HEK293 (cell line): ENCODE measurements around the gene EMSY.

Experiments used
- CTCF ChIA-PET: fragments of 350-600 bp; formaldehyde crosslinking; extraction: SDS; loops from one replicate; lab custom pipeline; 2021; ENCODE audit warnings: antibody characterized with exemption; lab: Yijun Ruan, JAX
- POLR2A ChIA-PET: fragments of 300-600 bp; formaldehyde crosslinking; extraction: SDS; loops from one replicate; lab custom pipeline; 2020; ENCODE audit warnings: antibody characterized with exemption, inconsistent platforms; lab: Yijun Ruan, JAX
- H3K27ac ChIP-seq: fragments of 200-500 bp; sonication (Bioruptor generic); 2 replicates; pipeline ENCODE4 v1.5.1; 2014; ENCODE audit warnings: low read depth, low read length, control low read depth, inconsistent platforms; ENCODE audit errors: extremely low read depth
- H3K36me3 ChIP-seq, 2 experiments: fragments of 200-500 bp in 1 of 2; sonication (Bioruptor generic) in 1 of 2; 1 replicate in 1 of 2; 2 replicates in 1 of 2; pipeline ENCODE4 v1.5.1; 2014 to 2017; ENCODE audit warnings: inconsistent platforms in 2 of 2, low read length in 2 of 2; ENCODE audit not compliant: control insufficient read depth in 2 of 2, insufficient read depth in 1 of 2
- H3K4me1 ChIP-seq: fragments of 200-500 bp; sonication (Bioruptor generic); 2 replicates; pipeline ENCODE4 v1.5.1; 2014; ENCODE audit warnings: mild to moderate bottlenecking, low read length, inconsistent platforms; ENCODE audit not compliant: control insufficient read depth, insufficient read depth
- H3K4me3 ChIP-seq: 2 replicates; pipeline ENCODE4 v1.5.1; 2011; ENCODE audit warnings: low read depth, mild to moderate bottlenecking, control low read depth, low read length, moderate library complexity
- H3K9me3 ChIP-seq: fragments of 200-500 bp; sonication (Bioruptor generic); 2 replicates; pipeline ENCODE4 v1.5.1; 2014; ENCODE audit warnings: low read depth, low read length, inconsistent platforms; ENCODE audit not compliant: control insufficient read depth, insufficient read depth
- KLF10 ChIP-seq: fragments of 450-650 bp; IDR thresholded peaks from 2 replicates; pipeline ENCODE4 v1.5.1; 2018; ENCODE audit warnings: missing biosample characterization, mild to moderate bottlenecking, missing genetic modification characterization
- TCF7L2 ChIP-seq: IDR thresholded peaks from 2 replicates; pipeline ENCODE4 v1.6.1; 2011; ENCODE audit warnings: low read depth, mild to moderate bottlenecking, inconsistent platforms, low read length, moderate library complexity, borderline replicate concordance
- ZBTB48 ChIP-seq: fragments of 450-650 bp; formaldehyde crosslinking; IDR thresholded peaks from 2 replicates; pipeline ENCODE4 v1.5.1; 2016; ENCODE audit warnings: missing biosample characterization, missing genetic modification characterization
- ZNF132 ChIP-seq: fragments of 450-650 bp; formaldehyde crosslinking; IDR thresholded peaks from 2 replicates; pipeline ENCODE4 v1.5.1; 2017; ENCODE audit warnings: missing biosample characterization, missing genetic modification characterization, borderline replicate concordance
- ZNF202 ChIP-seq: fragments of 450-650 bp; formaldehyde crosslinking; IDR thresholded peaks from 2 replicates; pipeline ENCODE4 v1.5.1; 2016; ENCODE audit warnings: missing biosample characterization, missing genetic modification characterization, borderline replicate concordance
- ZNF211 ChIP-seq: fragments of 450-650 bp; formaldehyde crosslinking; IDR thresholded peaks from 2 replicates; pipeline ENCODE4 v1.5.1; 2016; ENCODE audit warnings: low read depth, missing biosample characterization, missing genetic modification characterization
- ZNF292 ChIP-seq: fragments of 450-650 bp; formaldehyde crosslinking; IDR thresholded peaks from 2 replicates; pipeline ENCODE4 v1.5.1; 2016; ENCODE audit warnings: low read depth, missing biosample characterization, missing genetic modification characterization, borderline replicate concordance
- ZNF510 ChIP-seq: fragments of 450-650 bp; formaldehyde crosslinking; IDR thresholded peaks from 2 replicates; pipeline ENCODE4 v1.5.1; 2018; ENCODE audit warnings: mild to moderate bottlenecking, missing genetic modification characterization, missing biosample characterization; ENCODE audit not compliant: insufficient replicate concordance
- ZNF626 ChIP-seq: fragments of 450-650 bp; sonication (Bioruptor Pico); formaldehyde crosslinking; IDR thresholded peaks from 2 replicates; pipeline ENCODE4 v1.5.1; 2018; ENCODE audit warnings: missing biosample characterization, missing genetic modification characterization, inconsistent platforms
- ZNF629 ChIP-seq: fragments of 450-650 bp; formaldehyde crosslinking; IDR thresholded peaks from 2 replicates; pipeline ENCODE4 v1.5.1; 2017; ENCODE audit warnings: missing biosample characterization, missing genetic modification characterization
- ZNF660 ChIP-seq: fragments of 450-650 bp; IDR thresholded peaks from 2 replicates; pipeline ENCODE4 v1.5.1; 2018; ENCODE audit warnings: missing biosample characterization, mild to moderate bottlenecking, missing genetic modification characterization
- ZNF785 ChIP-seq: fragments of 450-650 bp; formaldehyde crosslinking; IDR thresholded peaks from 2 replicates; pipeline ENCODE4 v1.5.1; 2016; ENCODE audit warnings: missing biosample characterization, missing genetic modification characterization
- TF ChIP-seq, protein P1 (sequence below): IDR thresholded peaks from 2 replicates; pipeline ENCODE4 v1.6.1; 2011; ENCODE audit warnings: mild to moderate bottlenecking, low read depth, low read length, borderline replicate concordance
- TF ChIP-seq, protein P2 (sequence below): fragments of 450-650 bp; formaldehyde crosslinking; IDR thresholded peaks from 2 replicates; pipeline ENCODE4 v1.5.1; 2016; ENCODE audit warnings: missing biosample characterization, missing genetic modification characterization
- TF ChIP-seq, protein P3 (sequence below): fragments of 450-650 bp; formaldehyde crosslinking; IDR thresholded peaks from 2 replicates; pipeline ENCODE4 v1.5.1; 2016; ENCODE audit warnings: missing biosample characterization, missing genetic modification characterization
- TF ChIP-seq, protein P4 (sequence below): fragments of 450-650 bp; formaldehyde crosslinking; IDR thresholded peaks from 2 replicates; pipeline ENCODE4 v1.5.1; 2016; ENCODE audit warnings: missing biosample characterization, missing genetic modification characterization, borderline replicate concordance
- TF ChIP-seq, protein P5 (sequence below): fragments of 450-650 bp; formaldehyde crosslinking; IDR thresholded peaks from 2 replicates; pipeline ENCODE4 v1.5.1; 2016; ENCODE audit warnings: missing biosample characterization, missing genetic modification characterization

EMSY gene

DNA sequence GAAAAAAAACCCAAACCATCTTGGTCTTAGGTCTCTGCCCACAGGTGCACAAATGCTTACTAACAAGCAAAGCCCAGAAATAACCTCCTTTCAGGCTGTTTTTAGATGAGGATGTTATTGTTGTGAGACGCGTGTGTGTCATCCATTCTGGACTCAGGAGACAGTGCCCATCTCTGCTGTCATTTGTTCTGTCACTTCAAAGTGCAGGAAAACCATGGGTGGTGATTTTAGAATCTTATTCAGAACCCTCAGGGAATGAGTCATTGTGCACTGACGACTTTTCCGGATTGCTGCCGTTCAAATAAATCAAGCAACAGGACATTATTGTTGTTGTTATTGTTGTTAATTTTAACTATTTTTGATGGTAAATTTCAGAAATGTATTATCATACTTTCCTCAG lies 115.4 kb downstream of the EMSY start:
- H3K36me3 ChIP-seq, result no peaks in the 10 kb centered on the region
- no peak for TF ChIP-seq ZNF626 (tag by site-specific recombination)
- no peak for TF ChIP-seq ZNF629 (tag by site-specific recombination)
- TF ChIP-seq, protein P1, sequence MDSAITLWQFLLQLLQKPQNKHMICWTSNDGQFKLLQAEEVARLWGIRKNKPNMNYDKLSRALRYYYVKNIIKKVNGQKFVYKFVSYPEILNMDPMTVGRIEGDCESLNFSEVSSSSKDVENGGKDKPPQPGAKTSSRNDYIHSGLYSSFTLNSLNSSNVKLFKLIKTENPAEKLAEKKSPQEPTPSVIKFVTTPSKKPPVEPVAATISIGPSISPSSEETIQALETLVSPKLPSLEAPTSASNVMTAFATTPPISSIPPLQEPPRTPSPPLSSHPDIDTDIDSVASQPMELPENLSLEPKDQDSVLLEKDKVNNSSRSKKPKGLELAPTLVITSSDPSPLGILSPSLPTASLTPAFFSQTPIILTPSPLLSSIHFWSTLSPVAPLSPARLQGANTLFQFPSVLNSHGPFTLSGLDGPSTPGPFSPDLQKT, result no peak
- TF ChIP-seq, protein P2, sequence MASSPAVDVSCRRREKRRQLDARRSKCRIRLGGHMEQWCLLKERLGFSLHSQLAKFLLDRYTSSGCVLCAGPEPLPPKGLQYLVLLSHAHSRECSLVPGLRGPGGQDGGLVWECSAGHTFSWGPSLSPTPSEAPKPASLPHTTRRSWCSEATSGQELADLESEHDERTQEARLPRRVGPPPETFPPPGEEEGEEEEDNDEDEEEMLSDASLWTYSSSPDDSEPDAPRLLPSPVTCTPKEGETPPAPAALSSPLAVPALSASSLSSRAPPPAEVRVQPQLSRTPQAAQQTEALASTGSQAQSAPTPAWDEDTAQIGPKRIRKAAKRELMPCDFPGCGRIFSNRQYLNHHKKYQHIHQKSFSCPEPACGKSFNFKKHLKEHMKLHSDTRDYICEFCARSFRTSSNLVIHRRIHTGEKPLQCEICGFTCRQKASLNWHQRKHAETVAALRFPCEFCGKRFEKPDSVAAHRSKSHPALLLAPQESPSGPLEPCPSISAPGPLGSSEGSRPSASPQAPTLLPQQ (tag by site-specific recombination), result no peak
- TF ChIP-seq ZNF785 (tag by site-specific recombination), result no peak
- TF ChIP-seq, protein P3, sequence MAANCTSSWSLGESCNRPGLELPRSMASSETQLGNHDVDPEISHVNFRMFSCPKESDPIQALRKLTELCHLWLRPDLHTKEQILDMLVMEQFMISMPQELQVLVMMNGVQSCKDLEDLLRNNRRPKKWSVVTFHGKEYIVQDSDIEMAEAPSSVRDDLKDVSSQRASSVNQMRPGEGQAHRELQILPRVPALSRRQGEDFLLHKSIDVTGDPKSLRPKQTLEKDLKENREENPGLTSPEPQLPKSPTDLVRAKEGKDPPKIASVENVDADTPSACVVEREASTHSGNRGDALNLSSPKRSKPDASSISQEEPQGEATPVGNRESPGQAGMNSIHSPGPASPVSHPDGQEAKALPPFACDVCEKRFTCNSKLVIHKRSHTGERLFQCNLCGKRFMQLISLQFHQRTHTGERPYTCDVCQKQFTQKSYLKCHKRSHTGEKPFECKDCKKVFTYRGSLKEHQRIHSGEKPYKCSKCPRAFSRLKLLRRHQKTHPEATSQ (tag by site-specific recombination), result no peak
- TF ChIP-seq, protein P4, sequence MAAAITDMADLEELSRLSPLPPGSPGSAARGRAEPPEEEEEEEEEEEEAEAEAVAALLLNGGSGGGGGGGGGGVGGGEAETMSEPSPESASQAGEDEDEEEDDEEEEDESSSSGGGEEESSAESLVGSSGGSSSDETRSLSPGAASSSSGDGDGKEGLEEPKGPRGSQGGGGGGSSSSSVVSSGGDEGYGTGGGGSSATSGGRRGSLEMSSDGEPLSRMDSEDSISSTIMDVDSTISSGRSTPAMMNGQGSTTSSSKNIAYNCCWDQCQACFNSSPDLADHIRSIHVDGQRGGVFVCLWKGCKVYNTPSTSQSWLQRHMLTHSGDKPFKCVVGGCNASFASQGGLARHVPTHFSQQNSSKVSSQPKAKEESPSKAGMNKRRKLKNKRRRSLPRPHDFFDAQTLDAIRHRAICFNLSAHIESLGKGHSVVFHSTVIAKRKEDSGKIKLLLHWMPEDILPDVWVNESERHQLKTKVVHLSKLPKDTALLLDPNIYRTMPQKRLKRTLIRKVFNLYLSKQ (tag by site-specific recombination), result no peak
- TF ChIP-seq KLF10, result no peak
- no peak for TF ChIP-seq ZNF292 (tag by site-specific recombination)
- no peak for TF ChIP-seq ZBTB48 (tag by site-specific recombination)
- TF ChIP-seq, protein P5, sequence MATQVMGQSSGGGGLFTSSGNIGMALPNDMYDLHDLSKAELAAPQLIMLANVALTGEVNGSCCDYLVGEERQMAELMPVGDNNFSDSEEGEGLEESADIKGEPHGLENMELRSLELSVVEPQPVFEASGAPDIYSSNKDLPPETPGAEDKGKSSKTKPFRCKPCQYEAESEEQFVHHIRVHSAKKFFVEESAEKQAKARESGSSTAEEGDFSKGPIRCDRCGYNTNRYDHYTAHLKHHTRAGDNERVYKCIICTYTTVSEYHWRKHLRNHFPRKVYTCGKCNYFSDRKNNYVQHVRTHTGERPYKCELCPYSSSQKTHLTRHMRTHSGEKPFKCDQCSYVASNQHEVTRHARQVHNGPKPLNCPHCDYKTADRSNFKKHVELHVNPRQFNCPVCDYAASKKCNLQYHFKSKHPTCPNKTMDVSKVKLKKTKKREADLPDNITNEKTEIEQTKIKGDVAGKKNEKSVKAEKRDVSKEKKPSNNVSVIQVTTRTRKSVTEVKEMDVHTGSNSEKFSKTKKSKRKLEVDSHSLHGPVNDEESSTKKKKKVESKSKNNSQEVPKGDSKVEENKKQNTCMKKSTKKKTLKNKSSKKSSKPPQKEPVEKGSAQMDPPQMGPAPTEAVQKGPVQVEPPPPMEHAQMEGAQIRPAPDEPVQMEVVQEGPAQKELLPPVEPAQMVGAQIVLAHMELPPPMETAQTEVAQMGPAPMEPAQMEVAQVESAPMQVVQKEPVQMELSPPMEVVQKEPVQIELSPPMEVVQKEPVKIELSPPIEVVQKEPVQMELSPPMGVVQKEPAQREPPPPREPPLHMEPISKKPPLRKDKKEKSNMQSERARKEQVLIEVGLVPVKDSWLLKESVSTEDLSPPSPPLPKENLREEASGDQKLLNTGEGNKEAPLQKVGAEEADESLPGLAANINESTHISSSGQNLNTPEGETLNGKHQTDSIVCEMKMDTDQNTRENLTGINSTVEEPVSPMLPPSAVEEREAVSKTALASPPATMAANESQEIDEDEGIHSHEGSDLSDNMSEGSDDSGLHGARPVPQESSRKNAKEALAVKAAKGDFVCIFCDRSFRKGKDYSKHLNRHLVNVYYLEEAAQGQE (tag by site-specific recombination), result no peak
- TF ChIP-seq ZNF510 (tag by site-specific recombination), result no peak
- TF ChIP-seq TCF7L2, result no peak
- TF ChIP-seq ZNF202 (tag by site-specific recombination), result no peak
- no peak for TF ChIP-seq ZNF211
- no peak for TF ChIP-seq ZNF660 (tag by site-specific recombination)
- no peak for TF ChIP-seq ZNF132
- TF ChIP-seq, all 188 proteins: peak for 0
- ChIA-PET POLR2A (no interaction called here), CTCF (interaction anchor here (0.5 kb wide), 2 partner anchors 94 to 1051 kb away, joined by 3 read pairs; no protein-coding TSS in a partner anchor)
- Histone ChIP-seq H3K9me3 (no peaks in the 10 kb centered on the region), H3K27ac (no peak overlapping the region), H3K4me3 (no peak overlapping the region), H3K4me1 (no peaks in the 10 kb centered on the region)
